H1 (cell line): ENCODE results near the gene ZNF367. TPM values are rescaled to one million over a fixed set of nuclear protein-coding genes. Genes with fewer than 3 reads are reported as not detected.

ENCODE experiments used
- BRCA1 ChIP-seq: IDR thresholded peaks from 2 replicates; pipeline ENCODE4 v1.6.1; 2012; ENCODE audit warnings: low read depth, low read length, improper control_type of control experiment
- CBX8 ChIP-seq: fragments of 300-800, 300-1000 bp; sonication (generic); IDR thresholded peaks from 2 replicates; pipeline ENCODE4 v1.7.1; 2016; ENCODE audit warnings: low read depth, low read length, borderline replicate concordance
- KDM5A ChIP-seq: fragments of 200-600 bp; IDR thresholded peaks from 2 replicates; pipeline ENCODE4 v1.7.1; 2012; ENCODE audit warnings: mild to moderate bottlenecking, low read length, inconsistent platforms, mixed read lengths
- MAX ChIP-seq: IDR thresholded peaks from 2 replicates; pipeline ENCODE4 v1.6.1; 2012; ENCODE audit warnings: inconsistent platforms
- RXRA ChIP-seq: IDR thresholded peaks from 2 replicates; pipeline ENCODE4 v1.6.1; 2011; ENCODE audit warnings: low read depth, mild to moderate bottlenecking, low read length, moderate library complexity; ENCODE audit not compliant: insufficient read depth
- polyA plus RNA-seq, 7 experiments: library from polyadenylated mRNA; depleted of rRNA in 3 of 7; stranded (reverse) in 5 of 7; unstranded in 2 of 7; fragments of >200 nt in 5 of 7; fragments of 200-250 nt in 2 of 7; gene quantifications; 1 replicate in 5 of 7; 2 replicates in 1 of 7; 4 replicates in 1 of 7; pipeline versions ENCODE4 v1.2.1 to v1.2.3, GENCODE V29; 2011 to 2013; ENCODE audit warnings: missing spikeins in 2 of 7, mixed read lengths in 2 of 7
- total RNA-seq: library from RNA; stranded (reverse); fragmentation: NEBNext Ultra II Directional; extraction: Animal tissue kit (Norgen Biotek cat#: 25700); gene quantifications from 2 replicates; pipeline ENCODE4 v1.2.1, GENCODE V29; 2021
- TF ChIP-seq, protein P1 (sequence below): IDR thresholded peaks from 2 replicates; pipeline ENCODE4 v1.6.1; 2012; ENCODE audit warnings: low read length, inconsistent platforms
- TF ChIP-seq, protein P2 (sequence below): IDR thresholded peaks from 2 replicates; pipeline ENCODE4 v1.6.1; 2012; ENCODE audit warnings: inconsistent platforms

ZNF367 gene
- total and polyA plus RNA-seq, 2 of the 8 experiments (the other 6 are each of a cell fraction or from before 2014, with no cell fraction given), result 2.2 to 8.2 TPM

- TF ChIP-seq, protein P1, sequence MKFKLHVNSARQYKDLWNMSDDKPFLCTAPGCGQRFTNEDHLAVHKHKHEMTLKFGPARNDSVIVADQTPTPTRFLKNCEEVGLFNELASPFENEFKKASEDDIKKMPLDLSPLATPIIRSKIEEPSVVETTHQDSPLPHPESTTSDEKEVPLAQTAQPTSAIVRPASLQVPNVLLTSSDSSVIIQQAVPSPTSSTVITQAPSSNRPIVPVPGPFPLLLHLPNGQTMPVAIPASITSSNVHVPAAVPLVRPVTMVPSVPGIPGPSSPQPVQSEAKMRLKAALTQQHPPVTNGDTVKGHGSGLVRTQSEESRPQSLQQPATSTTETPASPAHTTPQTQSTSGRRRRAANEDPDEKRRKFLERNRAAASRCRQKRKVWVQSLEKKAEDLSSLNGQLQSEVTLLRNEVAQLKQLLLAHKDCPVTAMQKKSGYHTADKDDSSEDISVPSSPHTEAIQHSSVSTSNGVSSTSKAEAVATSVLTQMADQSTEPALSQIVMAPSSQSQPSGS, result no peak
- TF ChIP-seq BRCA1 (no peak), RXRA (no peak), KDM5A (no peak), CBX8 (no peak), MAX (no peak)
- TF ChIP-seq, protein P2, sequence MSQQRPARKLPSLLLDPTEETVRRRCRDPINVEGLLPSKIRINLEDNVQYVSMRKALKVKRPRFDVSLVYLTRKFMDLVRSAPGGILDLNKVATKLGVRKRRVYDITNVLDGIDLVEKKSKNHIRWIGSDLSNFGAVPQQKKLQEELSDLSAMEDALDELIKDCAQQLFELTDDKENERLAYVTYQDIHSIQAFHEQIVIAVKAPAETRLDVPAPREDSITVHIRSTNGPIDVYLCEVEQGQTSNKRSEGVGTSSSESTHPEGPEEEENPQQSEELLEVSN, result no peak
These were observed 5.3 kb upstream of the ZNF367 start (continued) for GRCh38 chr9:96423322-96423984.
